ENCODE data around the gene RANBP9. TPM values are rescaled to one million over a fixed set of nuclear protein-coding genes. Genes with fewer than 3 reads are reported as not detected.

RANBP9 gene
- total RNA-seq, 1 experiment from 2014 or later = 38.2 TPM

- TF ChIP-seq CTCF (IDR thresholded peaks at IDR 0.05; ENCODE audit: insufficient read depth in 1 of 2, low read depth in 1 of 2, low read length in 1 of 2, severe bottlenecking in 1 of 2, unreplicated experiment in 1 of 2) = no peak
- DNase-seq = no peak
- H3K9me3 Mint-ChIP-seq (ENCODE audit: unreplicated experiment) = no peaks in the 10 kb centered on the region
- Histone ChIP-seq H3K4me3 (ENCODE audit: low read depth, low read length) (no peak overlapping the region), H3K27me3 (replicated peaks; ENCODE audit: control insufficient read depth, insufficient read depth, low read length) (no peaks in the 10 kb centered on the region; the same call in 1 of the 2 replicates), H3K36me3 (ENCODE audit: control insufficient read depth, insufficient read depth, low read length) (no peaks in the 10 kb centered on the region), H3K9me3 (no peaks in the 10 kb centered on the region), H3K4me1 (peaks cover 20% of the 10 kb centered on the region; the same call in 1 of the 2 replicates)
- no peak overlapping the region for H3K27ac Mint-ChIP-seq (ENCODE audit: unreplicated experiment)
- no peaks in the 10 kb centered on the region for H3K27me3 Mint-ChIP-seq (ENCODE audit: insufficient read depth, unreplicated experiment)
- intact Hi-C loops (cut with micrococcal nuclease; ENCODE audit: unreplicated experiment) = no loop called here
- no TSS peak for BruUV-seq (replicated peaks)
- no peak overlapping the region for H3K4me3 Mint-ChIP-seq (ENCODE audit: unreplicated experiment)
- CTCF ChIA-PET = no interaction called here
- no peaks in the 10 kb centered on the region for H3K36me3 Mint-ChIP-seq (ENCODE audit: insufficient read depth, unreplicated experiment)
- H3K4me1 Mint-ChIP-seq (ENCODE audit: low read depth, unreplicated experiment) = peaks cover 41% of the 10 kb centered on the region
- POLR2A ChIA-PET = no interaction called here
Observed at GRCh38 chr6:13663986-13664385, 47.6 kb downstream of the RANBP9 start.

GRCh38 chr6:13662651-13663334 is 48.8 kb downstream of the RANBP9 start:
- H3K4me1 Mint-ChIP-seq (ENCODE audit: low read depth, unreplicated experiment) = peaks cover 34% of the 10 kb centered on the region
- no peaks in the 10 kb centered on the region for H3K36me3 Mint-ChIP-seq (ENCODE audit: insufficient read depth, unreplicated experiment)
- ChIA-PET CTCF (no interaction called here), POLR2A (no interaction called here)
- no TSS peak for BruUV-seq (replicated peaks)
- TF ChIP-seq CTCF (IDR thresholded peaks at IDR 0.05; ENCODE audit: insufficient read depth in 1 of 2, low read depth in 1 of 2, low read length in 1 of 2, severe bottlenecking in 1 of 2, unreplicated experiment in 1 of 2) = no peak
- H3K27me3 Mint-ChIP-seq (ENCODE audit: insufficient read depth, unreplicated experiment) = no peaks in the 10 kb centered on the region
- Histone ChIP-seq H3K9me3 (no peaks in the 10 kb centered on the region), H3K36me3 (ENCODE audit: control insufficient read depth, insufficient read depth, low read length) (no peaks in the 10 kb centered on the region), H3K4me3 (ENCODE audit: low read depth, low read length) (no peak overlapping the region), H3K27me3 (replicated peaks; ENCODE audit: control insufficient read depth, insufficient read depth, low read length) (no peaks in the 10 kb centered on the region; the same call in 1 of the 2 replicates), H3K4me1 (0 out of 2 replicates have a peak, but pooled peaks cover 9% of the 10 kb centered on the region)
- no peak overlapping the region for H3K4me3 Mint-ChIP-seq (ENCODE audit: unreplicated experiment)
- H3K9me3 Mint-ChIP-seq (ENCODE audit: unreplicated experiment) = no peaks in the 10 kb centered on the region
- no peak for DNase-seq
- intact Hi-C loops (cut with micrococcal nuclease; ENCODE audit: unreplicated experiment) = no loop called here
- H3K27ac Mint-ChIP-seq (ENCODE audit: unreplicated experiment) = no peak overlapping the region

- peaks cover 34% of the 10 kb centered on the region for H3K4me1 Mint-ChIP-seq (ENCODE audit: low read depth, unreplicated experiment)
- H3K36me3 Mint-ChIP-seq (ENCODE audit: insufficient read depth, unreplicated experiment) = no peaks in the 10 kb centered on the region
- CTCF ChIA-PET = no interaction called here
- H3K9me3 ChIP-seq = no peaks in the 10 kb centered on the region
- H3K27ac Mint-ChIP-seq (ENCODE audit: unreplicated experiment) = no peak overlapping the region
- H3K4me3 Mint-ChIP-seq (ENCODE audit: unreplicated experiment) = no peak overlapping the region
- H3K4me3 ChIP-seq (ENCODE audit: low read depth, low read length) = no peak overlapping the region
- H3K27me3 ChIP-seq (replicated peaks; ENCODE audit: control insufficient read depth, insufficient read depth, low read length) = no peaks in the 10 kb centered on the region; the same call in 1 of the 2 replicates
- no peak for TF ChIP-seq CTCF (IDR thresholded peaks at IDR 0.05; ENCODE audit: insufficient read depth in 1 of 2, low read depth in 1 of 2, low read length in 1 of 2, severe bottlenecking in 1 of 2, unreplicated experiment in 1 of 2)
- intact Hi-C loops (cut with micrococcal nuclease; ENCODE audit: unreplicated experiment) = no loop called here
- 0 out of 2 replicates have a peak, but pooled peaks cover 9% of the 10 kb centered on the region for H3K4me1 ChIP-seq
- DNase-seq = no peak
- no peaks in the 10 kb centered on the region for H3K36me3 ChIP-seq (ENCODE audit: control insufficient read depth, insufficient read depth, low read length)
- POLR2A ChIA-PET = interaction anchor here (0.5 kb wide), 1 partner anchor 26 kb away, joined by 3 read pairs; no protein-coding TSS in a partner anchor
- no peaks in the 10 kb centered on the region for H3K9me3 Mint-ChIP-seq (ENCODE audit: unreplicated experiment)
- no TSS peak for BruUV-seq (replicated peaks)
- H3K27me3 Mint-ChIP-seq (ENCODE audit: insufficient read depth, unreplicated experiment) = no peaks in the 10 kb centered on the region
Observed at GRCh38 chr6:13661647-13662046, 50.0 kb downstream of the RANBP9 start.
